SK-N-SH treated with all-trans-retinoic acid at 6 μM for 48 hours (cell line): ENCODE results near the gene SCGB1C2.

Experiments used
- ATAC-seq: fragments of 200-7000 bp; cut with Tn5 transposase; 3 replicates; pipeline ENCODE4 v1.9.1; 2020; ENCODE audit warnings: mild to moderate bottlenecking, moderate library complexity
- ARNTL ChIP-seq: fragments of 450-650 bp; formaldehyde crosslinking; IDR thresholded peaks from 2 replicates; pipeline ENCODE4 v1.5.0; 2020; ENCODE audit warnings: low read depth, mild to moderate bottlenecking, moderate library complexity, borderline replicate concordance
- BACH2 ChIP-seq: fragments of 250-450 bp; sonication (Bioruptor Pico); IDR thresholded peaks from 2 replicates; pipeline ENCODE4 v1.9.0; 2021; ENCODE audit warnings: mild to moderate bottlenecking, borderline replicate concordance
- CREB5 ChIP-seq: fragments of 250-450 bp; sonication (Bioruptor Pico); IDR thresholded peaks from 2 replicates; pipeline ENCODE4 v1.5.1; 2020; ENCODE audit warnings: low read depth, mild to moderate bottlenecking, moderate library complexity
- CSDC2 ChIP-seq: fragments of 250-450 bp; sonication (Bioruptor Pico); IDR thresholded peaks from 2 replicates; pipeline ENCODE4 v1.5.0; 2020; ENCODE audit warnings: mild to moderate bottlenecking, moderate library complexity
- ESRRG ChIP-seq: fragments of 250-450 bp; sonication (Bioruptor Pico); IDR thresholded peaks from 2 replicates; pipeline ENCODE4 v1.6.1; 2021; ENCODE audit warnings: mild to moderate bottlenecking
- GLIS3 ChIP-seq: fragments of 250-450 bp; sonication (Bioruptor Pico); IDR thresholded peaks from 2 replicates; pipeline ENCODE4 v1.5.0; 2020; ENCODE audit warnings: mild to moderate bottlenecking, moderate library complexity
- ISL1 ChIP-seq: fragments of 250-450 bp; sonication (Bioruptor Pico); IDR thresholded peaks from 2 replicates; pipeline ENCODE4 v2.1.2; 2022; ENCODE audit warnings: mild to moderate bottlenecking, moderate library complexity
- OSR1 ChIP-seq: fragments of 250-450 bp; sonication (Bioruptor Pico); IDR thresholded peaks from 2 replicates; pipeline ENCODE4 v1.8.0; 2022; ENCODE audit warnings: moderate library complexity, mild to moderate bottlenecking, inconsistent platforms
- PATZ1 ChIP-seq: fragments of 250-450 bp; sonication (Bioruptor Pico); IDR thresholded peaks from 2 replicates; pipeline ENCODE4 v1.8.0; 2020; ENCODE audit warnings: mild to moderate bottlenecking, moderate library complexity, borderline replicate concordance
- SNAI2 ChIP-seq: fragments of 250-450 bp; sonication (Bioruptor Pico); IDR thresholded peaks from 2 replicates; pipeline ENCODE4 v1.5.0; 2020; ENCODE audit warnings: mild to moderate bottlenecking, moderate library complexity
- TCF4 ChIP-seq: fragments of 250-450 bp; sonication (Bioruptor Pico); IDR thresholded peaks from 2 replicates; pipeline ENCODE4 v1.8.0; 2021; ENCODE audit warnings: mild to moderate bottlenecking, moderate library complexity, borderline replicate concordance
- TOX ChIP-seq: fragments of 250-450 bp; sonication (Bioruptor Pico); IDR thresholded peaks from 2 replicates; pipeline ENCODE4 v1.8.0; 2021; ENCODE audit warnings: mild to moderate bottlenecking, moderate library complexity, borderline replicate concordance
- TSHZ2 ChIP-seq: fragments of 250-450 bp; sonication (Bioruptor Pico); IDR thresholded peaks from 2 replicates; pipeline ENCODE4 v1.5.0; 2020; ENCODE audit warnings: mild to moderate bottlenecking, moderate library complexity
- ZC3H10 ChIP-seq: fragments of 250-450 bp; sonication (Bioruptor Pico); IDR thresholded peaks from 2 replicates; pipeline ENCODE4 v1.5.1; 2021; ENCODE audit warnings: mild to moderate bottlenecking, moderate library complexity
- ZFP3 ChIP-seq: fragments of 250-450 bp; sonication (Bioruptor Pico); IDR thresholded peaks from 2 replicates; pipeline ENCODE4 v1.5.0; 2020; ENCODE audit warnings: mild to moderate bottlenecking, moderate library complexity
- ZNF565 ChIP-seq: fragments of 450-650 bp; formaldehyde crosslinking; conservative IDR thresholded peaks from 2 replicates; pipeline ENCODE4 v1.5.0; 2020; ENCODE audit warnings: low read depth, mild to moderate bottlenecking, moderate library complexity
- ZNF70 ChIP-seq: fragments of 450-650 bp; formaldehyde crosslinking; IDR thresholded peaks from 2 replicates; pipeline ENCODE4 v1.5.0; 2020; ENCODE audit warnings: mild to moderate bottlenecking, moderate library complexity
- ZNF8 ChIP-seq: fragments of 450-650 bp; formaldehyde crosslinking; IDR thresholded peaks from 2 replicates; pipeline ENCODE4 v1.5.0; 2020; ENCODE audit warnings: mild to moderate bottlenecking, moderate library complexity
- TF ChIP-seq, protein P1 (sequence below): fragments of 250-450 bp; sonication (Bioruptor Pico); IDR thresholded peaks from 2 replicates; pipeline ENCODE4 v1.8.0; 2021; ENCODE audit warnings: low read depth, mild to moderate bottlenecking, moderate library complexity, borderline replicate concordance

SCGB1C2 gene

DNA sequence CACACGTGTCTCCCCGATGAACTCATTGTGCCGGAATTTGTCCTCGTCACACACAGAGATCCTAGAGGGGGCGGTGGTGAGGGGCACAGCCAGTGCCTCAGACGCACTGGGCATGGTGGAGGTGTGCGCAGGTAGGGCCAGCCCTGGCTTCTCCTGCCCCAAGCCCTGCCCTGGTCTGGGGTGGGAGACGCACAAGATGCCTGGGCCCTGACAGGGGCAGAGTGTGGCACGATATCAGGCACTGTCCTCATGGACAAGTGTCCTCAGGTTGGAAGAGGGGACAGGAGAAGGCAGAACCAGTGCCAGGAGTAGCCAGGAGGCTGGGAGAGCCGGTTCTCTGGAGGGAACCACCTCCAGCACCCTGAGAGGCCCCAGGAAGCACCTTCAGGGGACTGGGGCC lies 24.1 kb downstream of the SCGB1C2 start:
- no peak for ATAC-seq
- TF ChIP-seq, protein P1, sequence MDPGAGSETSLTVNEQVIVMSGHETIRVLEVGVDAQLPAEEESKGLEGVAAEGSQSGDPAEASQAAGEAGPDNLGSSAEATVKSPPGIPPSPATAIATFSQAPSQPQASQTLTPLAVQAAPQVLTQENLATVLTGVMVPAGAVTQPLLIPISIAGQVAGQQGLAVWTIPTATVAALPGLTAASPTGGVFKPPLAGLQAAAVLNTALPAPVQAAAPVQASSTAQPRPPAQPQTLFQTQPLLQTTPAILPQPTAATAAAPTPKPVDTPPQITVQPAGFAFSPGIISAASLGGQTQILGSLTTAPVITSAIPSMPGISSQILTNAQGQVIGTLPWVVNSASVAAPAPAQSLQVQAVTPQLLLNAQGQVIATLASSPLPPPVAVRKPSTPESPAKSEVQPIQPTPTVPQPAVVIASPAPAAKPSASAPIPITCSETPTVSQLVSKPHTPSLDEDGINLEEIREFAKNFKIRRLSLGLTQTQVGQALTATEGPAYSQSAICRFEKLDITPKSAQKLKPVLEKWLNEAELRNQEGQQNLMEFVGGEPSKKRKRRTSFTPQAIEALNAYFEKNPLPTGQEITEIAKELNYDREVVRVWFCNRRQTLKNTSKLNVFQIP (CRISPR knock-in tag): no peak
- TF ChIP-seq CSDC2 (CRISPR knock-in tag) (no peak), CREB5 (CRISPR knock-in tag) (no peak), ARNTL (CRISPR knock-in tag) (no peak), ZNF565 (CRISPR knock-in tag) (no peak), ESRRG (CRISPR knock-in tag) (no peak), ZNF8 (CRISPR knock-in tag) (no peak), TOX (CRISPR knock-in tag) (no peak), TSHZ2 (CRISPR knock-in tag) (no peak)

DNA sequence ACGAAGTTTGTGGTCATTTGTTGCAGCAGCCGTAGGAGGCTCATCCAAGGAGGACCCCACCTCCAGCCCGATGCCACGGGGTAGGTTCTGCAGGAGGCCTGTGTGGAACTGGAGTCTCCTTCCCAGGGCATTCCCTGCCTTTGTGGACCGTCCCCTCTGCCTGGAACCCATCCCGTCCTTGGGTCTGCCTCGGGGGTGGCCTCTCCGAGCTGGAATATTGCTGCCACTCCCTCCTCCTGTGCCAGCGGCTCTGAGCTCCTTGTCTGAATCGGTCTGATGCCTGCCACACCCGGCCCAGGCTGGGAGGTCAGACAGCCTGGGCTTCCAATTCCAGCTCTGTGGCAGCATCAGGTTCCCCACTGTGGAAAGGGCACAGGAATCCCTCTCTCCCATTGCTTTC lies 25.3 kb downstream of the SCGB1C2 start:
- TF ChIP-seq ZNF565 (CRISPR knock-in tag) (no peak), SNAI2 (CRISPR knock-in tag) (no peak), ARNTL (CRISPR knock-in tag) (no peak), ISL1 (CRISPR knock-in tag) (no peak)
- TF ChIP-seq, protein P1 (CRISPR knock-in tag): no peak

GRCh38 chr17:163514-164098 lies 26.2 kb downstream of the SCGB1C2 start:
- TF ChIP-seq PATZ1 (CRISPR knock-in tag): no peak
- TF ChIP-seq ZFP3 (CRISPR knock-in tag): no peak
- TF ChIP-seq BACH2 (CRISPR knock-in tag): no peak
- no peak for TF ChIP-seq ISL1 (CRISPR knock-in tag)
- no peak for TF ChIP-seq SNAI2 (CRISPR knock-in tag)
- TF ChIP-seq ZC3H10 (CRISPR knock-in tag): no peak
- no peak for TF ChIP-seq GLIS3 (CRISPR knock-in tag)
- no peak for TF ChIP-seq OSR1 (CRISPR knock-in tag)
- no peak for TF ChIP-seq ZNF70 (CRISPR knock-in tag)
- TF ChIP-seq TCF4: no peak
- TF ChIP-seq CREB5 (CRISPR knock-in tag): no peak
- TF ChIP-seq TSHZ2 (CRISPR knock-in tag): no peak
- no peak for TF ChIP-seq ARNTL (CRISPR knock-in tag)
- no peak for TF ChIP-seq ZNF8 (CRISPR knock-in tag)
- ATAC-seq: no peak

More for the DNA sequence above, 25.3 kb downstream of the SCGB1C2 start:
- no peak for ATAC-seq
